WTC11 (cell line): ENCODE measurements around the gene NT5C3B.

Experiments used
- CREB1 ChIP-seq: sonication (generic); formaldehyde crosslinking; IDR thresholded peaks from 2 replicates; pipeline ENCODE4 v1.8.0; 2023; ENCODE audit warnings: mild to moderate bottlenecking, missing genetic modification reagents
- IRF2 ChIP-seq: sonication (generic); formaldehyde crosslinking; IDR thresholded peaks from 2 replicates; pipeline ENCODE4 v1.8.0; 2022; ENCODE audit warnings: low read depth, missing genetic modification reagents, borderline replicate concordance
- JUN ChIP-seq: sonication (generic); formaldehyde crosslinking; IDR thresholded peaks from 2 replicates; pipeline ENCODE4 v1.8.0; 2023; ENCODE audit warnings: mild to moderate bottlenecking, missing genetic modification reagents
- PREB ChIP-seq: sonication (generic); formaldehyde crosslinking; IDR thresholded peaks from 2 replicates; pipeline ENCODE4 v1.8.1; 2022; ENCODE audit warnings: mild to moderate bottlenecking, missing genetic modification reagents, moderate library complexity, borderline replicate concordance
- TP53 ChIP-seq: sonication (generic); formaldehyde crosslinking; IDR thresholded peaks from 2 replicates; pipeline ENCODE4 v1.8.1; 2023; ENCODE audit warnings: mild to moderate bottlenecking, missing genetic modification reagents
- TF ChIP-seq, protein P1 (sequence below): fragments of 200-600 bp; IDR thresholded peaks from 2 replicates; pipeline ENCODE4 v1.8.0; 2022; ENCODE audit warnings: antibody characterized with exemption
- TF ChIP-seq, protein P2 (sequence below): sonication (generic); formaldehyde crosslinking; conservative IDR thresholded peaks from 2 replicates; pipeline ENCODE4 v1.8.1; 2023; ENCODE audit warnings: mild to moderate bottlenecking, low read depth, missing genetic modification reagents, moderate library complexity

- TF ChIP-seq, protein P1, sequence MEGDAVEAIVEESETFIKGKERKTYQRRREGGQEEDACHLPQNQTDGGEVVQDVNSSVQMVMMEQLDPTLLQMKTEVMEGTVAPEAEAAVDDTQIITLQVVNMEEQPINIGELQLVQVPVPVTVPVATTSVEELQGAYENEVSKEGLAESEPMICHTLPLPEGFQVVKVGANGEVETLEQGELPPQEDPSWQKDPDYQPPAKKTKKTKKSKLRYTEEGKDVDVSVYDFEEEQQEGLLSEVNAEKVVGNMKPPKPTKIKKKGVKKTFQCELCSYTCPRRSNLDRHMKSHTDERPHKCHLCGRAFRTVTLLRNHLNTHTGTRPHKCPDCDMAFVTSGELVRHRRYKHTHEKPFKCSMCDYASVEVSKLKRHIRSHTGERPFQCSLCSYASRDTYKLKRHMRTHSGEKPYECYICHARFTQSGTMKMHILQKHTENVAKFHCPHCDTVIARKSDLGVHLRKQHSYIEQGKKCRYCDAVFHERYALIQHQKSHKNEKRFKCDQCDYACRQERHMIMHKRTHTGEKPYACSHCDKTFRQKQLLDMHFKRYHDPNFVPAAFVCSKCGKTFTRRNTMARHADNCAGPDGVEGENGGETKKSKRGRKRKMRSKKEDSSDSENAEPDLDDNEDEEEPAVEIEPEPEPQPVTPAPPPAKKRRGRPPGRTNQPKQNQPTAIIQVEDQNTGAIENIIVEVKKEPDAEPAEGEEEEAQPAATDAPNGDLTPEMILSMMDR, result no peak
- no peak for TF ChIP-seq IRF2 (CRISPR knock-in tag)
- TF ChIP-seq JUN, result no peak
- no peak for TF ChIP-seq PREB (CRISPR knock-in tag)
- TF ChIP-seq CREB1 (CRISPR knock-in tag), result no peak
- no peak for TF ChIP-seq TP53 (CRISPR knock-in tag)
- TF ChIP-seq, protein P2, sequence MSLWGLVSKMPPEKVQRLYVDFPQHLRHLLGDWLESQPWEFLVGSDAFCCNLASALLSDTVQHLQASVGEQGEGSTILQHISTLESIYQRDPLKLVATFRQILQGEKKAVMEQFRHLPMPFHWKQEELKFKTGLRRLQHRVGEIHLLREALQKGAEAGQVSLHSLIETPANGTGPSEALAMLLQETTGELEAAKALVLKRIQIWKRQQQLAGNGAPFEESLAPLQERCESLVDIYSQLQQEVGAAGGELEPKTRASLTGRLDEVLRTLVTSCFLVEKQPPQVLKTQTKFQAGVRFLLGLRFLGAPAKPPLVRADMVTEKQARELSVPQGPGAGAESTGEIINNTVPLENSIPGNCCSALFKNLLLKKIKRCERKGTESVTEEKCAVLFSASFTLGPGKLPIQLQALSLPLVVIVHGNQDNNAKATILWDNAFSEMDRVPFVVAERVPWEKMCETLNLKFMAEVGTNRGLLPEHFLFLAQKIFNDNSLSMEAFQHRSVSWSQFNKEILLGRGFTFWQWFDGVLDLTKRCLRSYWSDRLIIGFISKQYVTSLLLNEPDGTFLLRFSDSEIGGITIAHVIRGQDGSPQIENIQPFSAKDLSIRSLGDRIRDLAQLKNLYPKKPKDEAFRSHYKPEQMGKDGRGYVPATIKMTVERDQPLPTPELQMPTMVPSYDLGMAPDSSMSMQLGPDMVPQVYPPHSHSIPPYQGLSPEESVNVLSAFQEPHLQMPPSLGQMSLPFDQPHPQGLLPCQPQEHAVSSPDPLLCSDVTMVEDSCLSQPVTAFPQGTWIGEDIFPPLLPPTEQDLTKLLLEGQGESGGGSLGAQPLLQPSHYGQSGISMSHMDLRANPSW (CRISPR knock-in tag), result no peak
Observed at GRCh38 chr17:41869426-41869825, 33.4 kb upstream of the NT5C3B start.
